Loucy (cell line): ENCODE measurements around the gene NINL.

Experiments
- EZH2phosphoT487 ChIP-seq: fragments of 200-600 bp; IDR thresholded peaks from 2 replicates; pipeline ENCODE4 v1.6.1; 2018; ENCODE audit warnings: antibody characterized with exemption, mild to moderate bottlenecking, moderate library complexity, borderline replicate concordance
- TF ChIP-seq, protein P1 (sequence below): fragments of 200-600 bp; sonication (generic); conservative IDR thresholded peaks from 2 replicates; pipeline ENCODE4 v1.5.1; 2014; ENCODE audit warnings: mild to moderate bottlenecking, antibody characterized with exemption, low read length

DNA sequence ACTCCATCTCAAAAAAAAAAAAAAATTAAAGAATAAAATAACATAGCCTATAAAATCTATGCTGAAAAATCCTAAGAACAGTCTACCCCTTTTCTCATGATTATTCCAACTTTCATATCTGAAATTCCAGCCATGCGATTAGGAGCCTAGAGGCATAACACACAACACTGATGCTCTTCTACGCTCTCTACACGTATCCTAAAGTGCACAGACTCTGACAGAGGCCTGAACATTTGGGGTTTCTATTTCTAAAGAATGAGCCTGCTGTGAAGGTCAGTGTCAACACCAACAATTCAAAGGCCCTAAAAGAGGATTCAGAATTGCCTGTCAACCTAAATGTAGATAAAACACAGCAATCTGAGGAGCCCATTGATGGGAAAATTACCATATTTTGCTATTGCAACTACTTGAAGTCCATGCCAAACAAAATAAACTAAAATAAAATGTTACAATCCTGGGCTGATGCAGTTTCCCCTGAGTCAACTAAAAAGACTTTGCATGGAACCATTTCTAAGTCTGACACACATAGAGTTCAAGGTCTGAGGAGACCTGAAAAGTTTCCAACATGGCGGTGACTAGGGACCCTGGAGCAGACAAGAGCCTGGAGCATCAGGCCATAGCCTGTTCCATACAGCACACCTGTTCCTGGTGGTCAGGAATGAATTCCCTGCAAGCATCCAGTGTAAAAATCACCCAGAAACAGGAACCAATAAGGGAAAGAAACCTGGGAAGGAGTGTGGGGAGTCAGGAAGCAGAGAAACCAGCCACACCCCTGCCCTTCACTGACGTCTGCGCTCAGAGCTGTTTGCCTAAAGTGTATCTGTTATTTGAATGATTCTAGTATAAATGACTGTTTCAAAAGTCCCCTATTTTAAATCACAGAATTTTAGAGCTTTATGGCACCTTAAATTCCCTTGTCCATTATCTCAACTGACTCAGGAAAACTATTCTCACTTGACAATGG is 11.8 kb downstream of the NINL start:
- TF ChIP-seq, protein P1, sequence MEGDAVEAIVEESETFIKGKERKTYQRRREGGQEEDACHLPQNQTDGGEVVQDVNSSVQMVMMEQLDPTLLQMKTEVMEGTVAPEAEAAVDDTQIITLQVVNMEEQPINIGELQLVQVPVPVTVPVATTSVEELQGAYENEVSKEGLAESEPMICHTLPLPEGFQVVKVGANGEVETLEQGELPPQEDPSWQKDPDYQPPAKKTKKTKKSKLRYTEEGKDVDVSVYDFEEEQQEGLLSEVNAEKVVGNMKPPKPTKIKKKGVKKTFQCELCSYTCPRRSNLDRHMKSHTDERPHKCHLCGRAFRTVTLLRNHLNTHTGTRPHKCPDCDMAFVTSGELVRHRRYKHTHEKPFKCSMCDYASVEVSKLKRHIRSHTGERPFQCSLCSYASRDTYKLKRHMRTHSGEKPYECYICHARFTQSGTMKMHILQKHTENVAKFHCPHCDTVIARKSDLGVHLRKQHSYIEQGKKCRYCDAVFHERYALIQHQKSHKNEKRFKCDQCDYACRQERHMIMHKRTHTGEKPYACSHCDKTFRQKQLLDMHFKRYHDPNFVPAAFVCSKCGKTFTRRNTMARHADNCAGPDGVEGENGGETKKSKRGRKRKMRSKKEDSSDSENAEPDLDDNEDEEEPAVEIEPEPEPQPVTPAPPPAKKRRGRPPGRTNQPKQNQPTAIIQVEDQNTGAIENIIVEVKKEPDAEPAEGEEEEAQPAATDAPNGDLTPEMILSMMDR: no peak
- no peak for TF ChIP-seq EZH2phosphoT487
